ENCODE results near the gene IDUA. TPM values are rescaled to one million over a fixed set of nuclear protein-coding genes. Genes with fewer than 3 reads are reported as not detected.

Gene IDUA
- total and polyA plus RNA-seq, 10 of the 15 experiments (the other 5 are each of a cell fraction or from before 2014, with no cell fraction given): 0.05 to 7.6 (median 1.4) TPM; not detected in 1

- no peak for TF ChIP-seq ATF3 (IDR thresholded peaks at IDR 0.05; ENCODE audit: borderline replicate concordance, extremely low read depth, low read depth, low read length)
- TF ChIP-seq SREBF2 (IDR thresholded peaks at IDR 0.05; ENCODE audit: low read length): no peak
Observed at GRCh38 chr4:1028574-1029220, 41.9 kb downstream of the IDUA start (continued).

GRCh38 chr4:1029529-1029928 lies 42.7 kb downstream of the IDUA start:
- DNase-seq (ENCODE audit: low read depth, low spot score) (no peak), FAIRE-seq (no peak), ATAC-seq (no peak)
- H3K27me3 ChIP-seq (replicated peaks in 1 of 2; ENCODE audit: control insufficient read depth in 2 of 2, insufficient read depth in 2 of 2, low read length in 1 of 2): no peaks in the 10 kb centered on the region
- no peak overlapping the region for H3K9ac ChIP-seq (ENCODE audit: control insufficient read depth, insufficient read depth, low read length)
- no peak overlapping the region for H2AFZ ChIP-seq (ENCODE audit: control insufficient read depth, low read depth, low read length)
- ChIA-PET SMC1A (ENCODE audit: uncharacterized antibody, unreplicated experiment) (no interaction called here), RAD21 (ENCODE audit: unreplicated experiment) (no interaction called here), POLR2A (no interaction called here), CTCF (no interaction called here)
- intact Hi-C loops (cut with micrococcal nuclease; ENCODE audit: unreplicated experiment) (loop anchor here (5.0 kb wide), 1 partner anchor 333 kb away; no protein-coding TSS in a partner anchor), in situ Hi-C loops (cut with MboI) (no loop called here)
- H3K79me2 ChIP-seq (ENCODE audit: control insufficient read depth, insufficient read depth, low read length): no peaks in the 10 kb centered on the region
- no peak overlapping the region for H3K4me3 ChIP-seq
- no peak overlapping the region for H3K27ac ChIP-seq (ENCODE audit: control insufficient read depth, insufficient read depth)
- no TSS peak for BruUV-seq (replicated peaks)
- H4K20me1 ChIP-seq (ENCODE audit: control insufficient read depth, insufficient read depth): no peaks in the 10 kb centered on the region
- no peak overlapping the region for H3K4me2 ChIP-seq (ENCODE audit: control insufficient read depth, insufficient read depth)
- no peaks in the 10 kb centered on the region for H3K36me3 ChIP-seq (ENCODE audit: control insufficient read depth in 2 of 2, insufficient read depth in 2 of 2, low read length in 1 of 2)
- 32% methylated on average over 17 of the region's 17 CpGs for WGBS (ENCODE audit: insufficient coverage, insufficient replicate concordance, low lambda C conversion rate, missing lambda C conversion rate)
- peaks cover 6% of the 10 kb centered on the region for H3K4me1 ChIP-seq (ENCODE audit: control insufficient read depth, insufficient read depth, low read length)
- H3K9me3 ChIP-seq (replicated peaks; ENCODE audit: control insufficient read depth, insufficient read depth, low read length): no peaks in the 10 kb centered on the region
- TF ChIP-seq ZBTB11 (CRISPR knock-in tag; IDR thresholded peaks at IDR 0.05) (no peak), PAX5 (IDR thresholded peaks at IDR 0.05; ENCODE audit: borderline replicate concordance, low read depth, low read length) (no peak), JUNB (IDR thresholded peaks at IDR 0.05) (no peak), CEBPZ (IDR thresholded peaks at IDR 0.05; ENCODE audit: low read depth, low read length) (no peak), SIN3A (IDR thresholded peaks at IDR 0.05; ENCODE audit: low read depth, low read length) (no peak), ASH2L (IDR thresholded peaks at IDR 0.05; ENCODE audit: borderline replicate concordance, low read depth) (no peak), MYC (IDR thresholded peaks at IDR 0.05; ENCODE audit: insufficient read depth, insufficient read length, insufficient replicate concordance, low read length, severe bottlenecking) (no peak), SIX5 (IDR thresholded peaks at IDR 0.05; ENCODE audit: low read depth, low read length, severe bottlenecking) (no peak), NR2C1 (IDR thresholded peaks at IDR 0.05) (no peak), EZH2 (IDR thresholded peaks at IDR 0.05; ENCODE audit: borderline replicate concordance, control insufficient read depth, low read depth, low read length) (no peak), KDM1A (IDR thresholded peaks at IDR 0.05; ENCODE audit: borderline replicate concordance) (no peak), TBL1XR1 (IDR thresholded peaks at IDR 0.05; ENCODE audit: low read depth, low read length) (no peak), SMARCA5 (IDR thresholded peaks at IDR 0.05) (no peak)

Measured in GM12878 (cell line).